Liver (tissue), 3 donors: ENCODE results near the gene DYNAP.

Experiments
- EGR1 ChIP-seq, 2 donors: IDR thresholded peaks; 2 replicates each; pipeline ENCODE4 v1.6.1; 2016 to 2018; ENCODE audit warnings: antibody characterized with exemption in 2 of 2, low read depth in 2 of 2
- HNF4A ChIP-seq, 2 donors: conservative IDR thresholded peaks; 2 replicates each; pipeline ENCODE4 v1.6.1; 2016; ENCODE audit warnings: antibody characterized with exemption in 2 of 2, mild to moderate bottlenecking in 2 of 2
- HNF4G ChIP-seq: IDR thresholded peaks from 2 replicates; pipeline ENCODE4 v1.6.1; 2016; ENCODE audit warnings: antibody characterized with exemption
- NR2F2 ChIP-seq: IDR thresholded peaks from 2 replicates; pipeline ENCODE4 v1.6.1; 2016; ENCODE audit warnings: antibody characterized with exemption
- RXRA ChIP-seq, 2 donors: IDR thresholded peaks; 2 replicates each; pipeline ENCODE4 v1.6.1; 2017 to 2018; ENCODE audit warnings: antibody characterized with exemption in 2 of 2, mild to moderate bottlenecking in 1 of 2
- TAF1 ChIP-seq: conservative IDR thresholded peaks from 2 replicates; pipeline ENCODE4 v1.6.1; 2016; ENCODE audit warnings: antibody characterized with exemption, mild to moderate bottlenecking
- YY1 ChIP-seq: IDR thresholded peaks from 2 replicates; pipeline ENCODE4 v1.6.1; 2016; ENCODE audit warnings: antibody characterized with exemption, mild to moderate bottlenecking
- TF ChIP-seq, protein P1 (sequence below): fragments of 150-350 bp; IDR thresholded peaks from 2 replicates; pipeline ENCODE4 v1.5.1; 2017; ENCODE audit warnings: improper control_type of control experiment, low read depth, low read length; ENCODE audit not compliant: missing input control
- TF ChIP-seq, protein P2 (sequence below): IDR thresholded peaks from 2 replicates; pipeline ENCODE4 v1.6.1; 2016; ENCODE audit warnings: antibody characterized with exemption
- TF ChIP-seq, protein P3 (sequence below): IDR thresholded peaks from 2 replicates; pipeline ENCODE4 v1.6.1; 2016; ENCODE audit warnings: antibody characterized with exemption
- TF ChIP-seq, protein P4 (sequence below): IDR thresholded peaks from 2 replicates; pipeline ENCODE4 v1.6.1; 2016; ENCODE audit warnings: antibody characterized with exemption, mild to moderate bottlenecking
- donor health status: healthy.
- donor health status: healthy.

DNA sequence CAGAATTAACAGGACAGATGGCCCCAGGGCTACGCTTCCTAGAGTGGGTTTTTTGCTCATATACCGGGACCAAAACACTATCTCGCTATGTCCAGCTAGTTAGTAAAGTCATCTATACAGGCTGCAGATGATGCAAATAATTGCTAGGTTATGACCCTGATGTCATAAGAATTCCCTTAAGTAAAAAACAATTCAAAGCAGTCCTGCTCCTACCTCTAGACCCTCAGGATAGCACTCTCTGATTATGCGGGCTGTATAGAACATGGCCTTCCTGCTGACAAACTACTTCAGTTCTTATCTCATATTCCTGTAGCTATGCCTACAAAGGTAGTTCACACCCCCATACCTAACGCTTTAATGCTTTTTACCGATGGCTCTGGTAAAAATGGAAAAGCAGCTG is 13.2 kb downstream of the DYNAP start:
- TF ChIP-seq, protein P1, sequence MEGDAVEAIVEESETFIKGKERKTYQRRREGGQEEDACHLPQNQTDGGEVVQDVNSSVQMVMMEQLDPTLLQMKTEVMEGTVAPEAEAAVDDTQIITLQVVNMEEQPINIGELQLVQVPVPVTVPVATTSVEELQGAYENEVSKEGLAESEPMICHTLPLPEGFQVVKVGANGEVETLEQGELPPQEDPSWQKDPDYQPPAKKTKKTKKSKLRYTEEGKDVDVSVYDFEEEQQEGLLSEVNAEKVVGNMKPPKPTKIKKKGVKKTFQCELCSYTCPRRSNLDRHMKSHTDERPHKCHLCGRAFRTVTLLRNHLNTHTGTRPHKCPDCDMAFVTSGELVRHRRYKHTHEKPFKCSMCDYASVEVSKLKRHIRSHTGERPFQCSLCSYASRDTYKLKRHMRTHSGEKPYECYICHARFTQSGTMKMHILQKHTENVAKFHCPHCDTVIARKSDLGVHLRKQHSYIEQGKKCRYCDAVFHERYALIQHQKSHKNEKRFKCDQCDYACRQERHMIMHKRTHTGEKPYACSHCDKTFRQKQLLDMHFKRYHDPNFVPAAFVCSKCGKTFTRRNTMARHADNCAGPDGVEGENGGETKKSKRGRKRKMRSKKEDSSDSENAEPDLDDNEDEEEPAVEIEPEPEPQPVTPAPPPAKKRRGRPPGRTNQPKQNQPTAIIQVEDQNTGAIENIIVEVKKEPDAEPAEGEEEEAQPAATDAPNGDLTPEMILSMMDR, result no peak
- no peak for TF ChIP-seq TAF1
- TF ChIP-seq, protein P2, sequence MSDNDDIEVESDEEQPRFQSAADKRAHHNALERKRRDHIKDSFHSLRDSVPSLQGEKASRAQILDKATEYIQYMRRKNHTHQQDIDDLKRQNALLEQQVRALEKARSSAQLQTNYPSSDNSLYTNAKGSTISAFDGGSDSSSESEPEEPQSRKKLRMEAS, result no peak
- no peak for TF ChIP-seq YY1
- TF ChIP-seq EGR1 (IDR thresholded peaks at IDR 0.05; ENCODE audit: low read depth in 2 of 2), result no peak
- no peak for TF ChIP-seq RXRA (IDR thresholded peaks at IDR 0.05)
- TF ChIP-seq, protein P3, sequence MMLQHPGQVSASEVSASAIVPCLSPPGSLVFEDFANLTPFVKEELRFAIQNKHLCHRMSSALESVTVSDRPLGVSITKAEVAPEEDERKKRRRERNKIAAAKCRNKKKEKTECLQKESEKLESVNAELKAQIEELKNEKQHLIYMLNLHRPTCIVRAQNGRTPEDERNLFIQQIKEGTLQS, result no peak
- TF ChIP-seq HNF4A (conservative IDR thresholded peaks at IDR 0.05), result no peak
- TF ChIP-seq, protein P4, sequence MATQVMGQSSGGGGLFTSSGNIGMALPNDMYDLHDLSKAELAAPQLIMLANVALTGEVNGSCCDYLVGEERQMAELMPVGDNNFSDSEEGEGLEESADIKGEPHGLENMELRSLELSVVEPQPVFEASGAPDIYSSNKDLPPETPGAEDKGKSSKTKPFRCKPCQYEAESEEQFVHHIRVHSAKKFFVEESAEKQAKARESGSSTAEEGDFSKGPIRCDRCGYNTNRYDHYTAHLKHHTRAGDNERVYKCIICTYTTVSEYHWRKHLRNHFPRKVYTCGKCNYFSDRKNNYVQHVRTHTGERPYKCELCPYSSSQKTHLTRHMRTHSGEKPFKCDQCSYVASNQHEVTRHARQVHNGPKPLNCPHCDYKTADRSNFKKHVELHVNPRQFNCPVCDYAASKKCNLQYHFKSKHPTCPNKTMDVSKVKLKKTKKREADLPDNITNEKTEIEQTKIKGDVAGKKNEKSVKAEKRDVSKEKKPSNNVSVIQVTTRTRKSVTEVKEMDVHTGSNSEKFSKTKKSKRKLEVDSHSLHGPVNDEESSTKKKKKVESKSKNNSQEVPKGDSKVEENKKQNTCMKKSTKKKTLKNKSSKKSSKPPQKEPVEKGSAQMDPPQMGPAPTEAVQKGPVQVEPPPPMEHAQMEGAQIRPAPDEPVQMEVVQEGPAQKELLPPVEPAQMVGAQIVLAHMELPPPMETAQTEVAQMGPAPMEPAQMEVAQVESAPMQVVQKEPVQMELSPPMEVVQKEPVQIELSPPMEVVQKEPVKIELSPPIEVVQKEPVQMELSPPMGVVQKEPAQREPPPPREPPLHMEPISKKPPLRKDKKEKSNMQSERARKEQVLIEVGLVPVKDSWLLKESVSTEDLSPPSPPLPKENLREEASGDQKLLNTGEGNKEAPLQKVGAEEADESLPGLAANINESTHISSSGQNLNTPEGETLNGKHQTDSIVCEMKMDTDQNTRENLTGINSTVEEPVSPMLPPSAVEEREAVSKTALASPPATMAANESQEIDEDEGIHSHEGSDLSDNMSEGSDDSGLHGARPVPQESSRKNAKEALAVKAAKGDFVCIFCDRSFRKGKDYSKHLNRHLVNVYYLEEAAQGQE, result no peak
- TF ChIP-seq NR2F2, result no peak
- no peak for TF ChIP-seq HNF4G
